CD14-positive monocyte (primary cell): Measurements from ENCODE around the gene AHNAK. TPM values are rescaled to one million over a fixed set of nuclear protein-coding genes. Genes with fewer than 3 reads are reported as not detected.
A peak's percentile ranks its signal among the peaks of the same experiment; 100 is the strongest.

Experiments used
- DNase-seq, 3 donors: peaks; one replicate each; pipeline ENCODE4 v3.0.0-alpha.2; 2011 to 2022
- H2AFZ ChIP-seq: 2 replicates; pipeline ENCODE4 v1.6.0; 2012; ENCODE audit warnings: mild to moderate bottlenecking, low read depth, low read length, inconsistent platforms; ENCODE audit not compliant: insufficient read depth, poor library complexity, severe bottlenecking
- H3K27ac ChIP-seq, 2 donors: 1 replicate in 1 of 2; 2 replicates in 1 of 2; pipeline ENCODE4 v1.5.1; 2012 to 2013; ENCODE audit warnings: low read length in 2 of 2, control low read depth in 1 of 2, inconsistent platforms in 1 of 2, low read depth in 1 of 2, mild to moderate bottlenecking in 1 of 2
- H3K27me3 ChIP-seq, 2 donors: one replicate each; pipeline versions ENCODE4 v1.6.0 to v1.6.1; 2011 to 2013; ENCODE audit warnings: low read length in 2 of 2; ENCODE audit not compliant: control insufficient read depth in 2 of 2, insufficient read depth in 2 of 2
- H3K36me3 ChIP-seq, 2 donors: replicated peaks in 1 of 2; 1 replicate in 1 of 2; 2 replicates in 1 of 2; pipeline versions ENCODE4 v1.5.1 to v1.6.1; 2012 to 2013; ENCODE audit warnings: low read length in 2 of 2, control low read depth in 1 of 2, inconsistent platforms in 1 of 2, mild to moderate bottlenecking in 1 of 2; ENCODE audit not compliant: insufficient read depth in 2 of 2, control insufficient read depth in 1 of 2
- H3K4me1 ChIP-seq, 2 donors: 1 replicate in 1 of 2; 2 replicates in 1 of 2; pipeline versions ENCODE4 v1.5.1 to v1.6.1; 2012 to 2013; ENCODE audit warnings: low read length in 2 of 2, control low read depth in 1 of 2, inconsistent platforms in 1 of 2, mild to moderate bottlenecking in 1 of 2, moderate library complexity in 1 of 2; ENCODE audit not compliant: insufficient read depth in 2 of 2, control insufficient read depth in 1 of 2
- H3K4me2 ChIP-seq: replicated peaks from 2 replicates; pipeline ENCODE3; 2012; ENCODE audit warnings: low read length, moderate library complexity, mild to moderate bottlenecking; ENCODE audit not compliant: poor library complexity, severe bottlenecking; ENCODE audit errors: extremely low read depth
- H3K4me3 ChIP-seq, 3 experiments: fragments of 200-600 bp in 1 of 3; sonication (generic) in 1 of 3; replicated peaks in 1 of 3; 1 replicate in 2 of 3; 2 replicates in 1 of 3; pipeline ENCODE4 v1.5.1; 2011 to 2013; ENCODE audit warnings: low read length in 3 of 3, mild to moderate bottlenecking in 3 of 3, control low read depth in 2 of 3, low read depth in 2 of 3, inconsistent platforms in 1 of 3, moderate library complexity in 1 of 3
- H3K79me2 ChIP-seq: 2 replicates; pipeline ENCODE4 v1.6.0; 2012; ENCODE audit warnings: mild to moderate bottlenecking, control low read depth, inconsistent platforms, low read length, moderate library complexity; ENCODE audit not compliant: insufficient read depth
- H3K9ac ChIP-seq: 2 replicates; pipeline ENCODE4 v1.6.0; 2017; ENCODE audit warnings: low read length, mild to moderate bottlenecking; ENCODE audit not compliant: insufficient read depth, poor library complexity, severe bottlenecking
- H3K9me3 ChIP-seq, 2 donors: replicated peaks in 1 of 2; 1 replicate in 1 of 2; 2 replicates in 1 of 2; pipeline versions ENCODE4 v1.5.1 to v1.6.1; 2012 to 2013; ENCODE audit warnings: low read length in 2 of 2, control low read depth in 1 of 2; ENCODE audit not compliant: control insufficient read depth in 1 of 2, insufficient read depth in 1 of 2
- H4K20me1 ChIP-seq: 2 replicates; pipeline ENCODE4 v1.6.0; 2012; ENCODE audit warnings: mild to moderate bottlenecking, low read length, control low read depth, moderate library complexity; ENCODE audit not compliant: insufficient read depth
- H3K27ac Mint-ChIP-seq, 7 donors: one replicate each; pipeline ENCODE4 v1.8.0; 2020; ENCODE audit warnings: mild to moderate bottlenecking in 7 of 7, mixed read lengths in 7 of 7, moderate library complexity in 6 of 7, inconsistent platforms in 2 of 7
- H3K27me3 Mint-ChIP-seq, 3 donors: one replicate each; pipeline ENCODE4 v1.8.0; 2021 to 2022; ENCODE audit warnings: low read depth in 3 of 3, mild to moderate bottlenecking in 3 of 3, mixed read lengths in 3 of 3, moderate library complexity in 3 of 3, inconsistent platforms in 1 of 3
- H3K36me3 Mint-ChIP-seq, 2 donors: one replicate each; pipeline ENCODE4 v1.8.0; 2020; ENCODE audit warnings: mixed read lengths in 2 of 2, inconsistent platforms in 1 of 2, mild to moderate bottlenecking in 1 of 2
- H3K4me1 Mint-ChIP-seq: one replicate; pipeline ENCODE4 v1.8.0; 2020; ENCODE audit warnings: mild to moderate bottlenecking, mixed read lengths
- H3K4me3 Mint-ChIP-seq, 2 donors: one replicate each; pipeline ENCODE4 v1.8.0; 2020; ENCODE audit warnings: mild to moderate bottlenecking in 2 of 2, mixed read lengths in 2 of 2, moderate library complexity in 1 of 2
- H3K9me3 Mint-ChIP-seq, 7 donors: one replicate each; pipeline ENCODE4 v1.8.0; 2020 to 2022; ENCODE audit warnings: mixed read lengths in 7 of 7, mild to moderate bottlenecking in 6 of 7, moderate library complexity in 6 of 7, inconsistent platforms in 2 of 7
- WGBS: methylation state at CpG from one replicate; pipeline ENCODE4 v1.1.5; 2013; ENCODE audit warnings: missing lambda C conversion rate; ENCODE audit not compliant: insufficient coverage; 5-methylcytosine and 5-hydroxymethylcytosine counted together
- intact Hi-C, 2 donors: fragments of 100-400 bp; cut with micrococcal nuclease; formaldehyde crosslinking; loops; one replicate each; pipeline versions ENCODE4 v1.15.0 to v1.15.1; 2023
- polyA plus RNA-seq, 3 donors: library from polyadenylated mRNA; depleted of rRNA in 1 of 3; unstranded in 2 of 3; stranded (reverse) in 1 of 3; fragments of 300-500 nt in 2 of 3; fragments of >200 nt in 1 of 3; fragmentation: Illumina TruSeq in 2 of 3; gene quantifications; 1 replicate in 2 of 3; 2 replicates in 1 of 3; pipeline ENCODE4 v1.2.3, GENCODE V29; 2012 to 2021
- TF ChIP-seq, protein P1 (sequence below): fragments of 200-600 bp; IDR thresholded peaks from one replicate; pipeline ENCODE4 v1.8.0; 2022; ENCODE audit warnings: antibody characterized with exemption, mild to moderate bottlenecking

AHNAK gene
- polyA plus RNA-seq, 3 donors: 80.0 to 201 (median 103) TPM

DNA sequence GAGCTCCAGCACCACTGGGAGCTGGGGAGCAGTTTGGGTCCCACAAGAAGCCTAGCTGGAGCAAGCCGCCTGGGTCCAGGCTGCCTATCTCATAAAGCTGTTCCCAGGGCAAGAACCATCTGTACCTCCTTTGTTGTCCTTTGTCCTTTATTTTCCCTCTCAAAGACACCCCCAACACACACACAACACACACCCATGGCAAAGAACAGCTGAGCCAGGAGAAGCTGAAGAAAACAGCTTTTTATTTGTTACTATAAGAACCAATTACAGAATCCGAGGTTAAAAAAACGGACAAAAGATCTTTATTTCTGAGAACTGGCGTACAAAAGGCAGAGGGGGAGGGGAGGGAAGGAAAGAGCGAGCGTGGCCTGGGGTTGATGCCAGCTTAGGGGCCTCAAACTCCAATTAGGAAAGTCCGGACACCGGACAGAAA, 46.4 kb upstream of the AHNAK start:
- H3K4me3 Mint-ChIP-seq: no peak overlapping the region
- TF ChIP-seq, protein P1, sequence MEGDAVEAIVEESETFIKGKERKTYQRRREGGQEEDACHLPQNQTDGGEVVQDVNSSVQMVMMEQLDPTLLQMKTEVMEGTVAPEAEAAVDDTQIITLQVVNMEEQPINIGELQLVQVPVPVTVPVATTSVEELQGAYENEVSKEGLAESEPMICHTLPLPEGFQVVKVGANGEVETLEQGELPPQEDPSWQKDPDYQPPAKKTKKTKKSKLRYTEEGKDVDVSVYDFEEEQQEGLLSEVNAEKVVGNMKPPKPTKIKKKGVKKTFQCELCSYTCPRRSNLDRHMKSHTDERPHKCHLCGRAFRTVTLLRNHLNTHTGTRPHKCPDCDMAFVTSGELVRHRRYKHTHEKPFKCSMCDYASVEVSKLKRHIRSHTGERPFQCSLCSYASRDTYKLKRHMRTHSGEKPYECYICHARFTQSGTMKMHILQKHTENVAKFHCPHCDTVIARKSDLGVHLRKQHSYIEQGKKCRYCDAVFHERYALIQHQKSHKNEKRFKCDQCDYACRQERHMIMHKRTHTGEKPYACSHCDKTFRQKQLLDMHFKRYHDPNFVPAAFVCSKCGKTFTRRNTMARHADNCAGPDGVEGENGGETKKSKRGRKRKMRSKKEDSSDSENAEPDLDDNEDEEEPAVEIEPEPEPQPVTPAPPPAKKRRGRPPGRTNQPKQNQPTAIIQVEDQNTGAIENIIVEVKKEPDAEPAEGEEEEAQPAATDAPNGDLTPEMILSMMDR: no peak
- Histone ChIP-seq H3K79me2 (peaks cover 31% of the 10 kb centered on the region), H4K20me1 (peaks cover 39% of the 10 kb centered on the region), H3K4me3 (peak overlapping the region in 1 of 3 experiments; percentile 98), H2AFZ (no peak overlapping the region), H3K27ac (peak overlapping the region; percentile 91 to 96), H3K4me2 (peak overlapping the region; percentile 90), H3K4me1 (peaks cover 31 to 50% of the 10 kb centered on the region in 2 donors), H3K36me3 (peaks cover 49 to 56% of the 10 kb centered on the region in 2 donors), H3K27me3 (no peaks in the 10 kb centered on the region), H3K9ac (no peak overlapping the region), H3K9me3 (no peaks in the 10 kb centered on the region)
- H3K4me1 Mint-ChIP-seq: peaks cover 43% of the 10 kb centered on the region
- intact Hi-C loops: loop anchor here (5.0 to 10.0 kb wide), 4 partner anchors 59 to 272 kb away; partner anchors contain the start of genes BSCL2 (in 2 of the 2), GNG3 (in 2 of the 2), INTS5 (in 1 of the 2) and TMEM179B (in 1 of the 2)
- peak overlapping the region in 6 of 7 donors; percentile 95 to 99 (median 98) for H3K27ac Mint-ChIP-seq
- H3K9me3 Mint-ChIP-seq: peaks cover 0 to 2% (median 0%) of the 10 kb centered on the region in 7 donors
- H3K27me3 Mint-ChIP-seq: peaks cover 0 to 2% (median 0%) of the 10 kb centered on the region in 3 donors
- WGBS: 81% methylated on average over 4 of the region's 8 CpGs
- H3K36me3 Mint-ChIP-seq: peaks cover 54 to 64% of the 10 kb centered on the region in 2 donors
- DNase-seq: no peak

DNA sequence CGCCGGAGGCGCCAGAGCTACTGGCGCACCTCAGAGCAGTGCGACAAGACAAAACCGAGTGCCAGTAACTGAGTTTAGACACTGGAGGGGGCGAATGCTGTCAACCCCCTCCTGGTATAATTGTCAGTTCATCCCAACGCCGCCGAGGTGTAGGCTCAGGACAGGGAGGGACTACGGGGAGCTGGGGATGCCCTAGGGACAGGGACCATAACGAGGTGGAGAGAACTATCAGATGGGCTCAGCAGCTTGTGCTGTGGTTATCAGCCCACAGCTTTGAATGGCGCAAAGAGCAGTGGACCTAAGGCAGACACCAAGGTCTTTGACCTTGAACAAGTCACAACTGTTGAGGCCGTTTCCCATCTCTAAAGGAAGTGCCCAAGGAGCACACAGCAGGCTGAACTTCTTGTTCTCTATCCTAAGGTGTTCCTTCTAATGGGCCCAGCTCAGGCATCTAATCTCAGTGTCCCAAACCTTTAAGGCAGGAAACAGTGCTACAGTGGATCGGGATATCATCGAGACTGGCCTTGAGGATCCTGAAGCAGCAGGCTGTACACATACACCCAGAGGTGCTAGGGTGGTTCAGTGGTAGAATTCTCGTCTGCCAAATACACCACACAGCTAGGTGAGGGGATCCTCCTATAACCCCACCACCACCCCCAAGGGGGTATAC, 45.7 kb upstream of the AHNAK start:
- 1% methylated on average over 14 of the region's 17 CpGs for WGBS
- no peaks in the 10 kb centered on the region for H3K9me3 ChIP-seq
- Mint-ChIP-seq H3K4me3 (peak overlapping the region; percentile 90 to 92), H3K27me3 (peaks cover 0 to 2% (median 0%) of the 10 kb centered on the region in 3 donors), H3K27ac (peak overlapping the region; percentile 95 to 99 (median 98)), H3K4me1 (peaks cover 36% of the 10 kb centered on the region), H3K36me3 (peaks cover 51 to 59% of the 10 kb centered on the region in 2 donors), H3K9me3 (peaks cover 0 to 2% (median 0%) of the 10 kb centered on the region in 7 donors)
- intact Hi-C loops: loop anchor here (5.0 to 10.0 kb wide), 4 partner anchors 60 to 273 kb away; partner anchors contain the start of genes BSCL2 (in 2 of the 2), GNG3 (in 2 of the 2), INTS5 (in 1 of the 2) and TMEM179B (in 1 of the 2)
- H3K27ac ChIP-seq: peak overlapping the region; percentile 91 to 96
- peak in 1 of 3 donors; percentile 16 for DNase-seq
- TF ChIP-seq, protein P1: no peak
- H2AFZ ChIP-seq: peak overlapping the region; percentile 94
- H3K4me3 ChIP-seq: peak overlapping the region; percentile 47 to 98 (median 60)
- H3K27me3 ChIP-seq: no peaks in the 10 kb centered on the region
- H3K9ac ChIP-seq: peak overlapping the region; percentile 86
- H3K4me1 ChIP-seq: peaks cover 27 to 43% of the 10 kb centered on the region in 2 donors
- H3K4me2 ChIP-seq: peak overlapping the region; percentile 90
- H3K36me3 ChIP-seq: peaks cover 47 to 56% of the 10 kb centered on the region in 2 donors
- peaks cover 31% of the 10 kb centered on the region for H4K20me1 ChIP-seq
- H3K79me2 ChIP-seq: peaks cover 24% of the 10 kb centered on the region
